ENCODE data around the gene OR52W1. TPM values are rescaled to one million over a fixed set of nuclear protein-coding genes. Genes with fewer than 3 reads are reported as not detected.

Gene OR52W1
- total RNA-seq, 1 donor from 2014 or later = not detected

GRCh38 chr11:6175440-6175839 is 23.6 kb upstream of the OR52W1 start:
- H3K27ac Mint-ChIP-seq (ENCODE audit: unreplicated experiment) = no peak overlapping the region
- H3K4me1 Mint-ChIP-seq (ENCODE audit: low read depth) = no peaks in the 10 kb centered on the region
- peaks cover 17% of the 10 kb centered on the region for H3K27me3 Mint-ChIP-seq (ENCODE audit: low read depth)
- peaks cover under 1% of the 10 kb centered on the region for H3K36me3 Mint-ChIP-seq (ENCODE audit: low read depth)
- no peak for TF ChIP-seq CTCF (IDR thresholded peaks at IDR 0.05)
- no peaks in the 10 kb centered on the region for H3K9me3 Mint-ChIP-seq (ENCODE audit: low read depth)
- DNase-seq (ENCODE audit: low spot score) = no peak
- no peak overlapping the region for H3K4me3 Mint-ChIP-seq (ENCODE audit: unreplicated experiment)

- Mint-ChIP-seq H3K4me3 (ENCODE audit: unreplicated experiment) (no peak overlapping the region), H3K36me3 (ENCODE audit: low read depth) (no peaks in the 10 kb centered on the region), H3K27ac (ENCODE audit: unreplicated experiment) (no peak overlapping the region), H3K27me3 (ENCODE audit: low read depth) (peaks cover 2% of the 10 kb centered on the region), H3K4me1 (ENCODE audit: low read depth) (no peaks in the 10 kb centered on the region), H3K9me3 (ENCODE audit: low read depth) (peaks cover 1% of the 10 kb centered on the region)
- DNase-seq (ENCODE audit: low spot score) = no peak
- TF ChIP-seq CTCF (IDR thresholded peaks at IDR 0.05) = no peak
Measured at GRCh38 chr11:6191742-6192141, 7.3 kb upstream of the OR52W1 start.

- no peak for DNase-seq (ENCODE audit: low spot score)
- H3K27ac Mint-ChIP-seq (ENCODE audit: unreplicated experiment) = no peak overlapping the region
- H3K4me1 Mint-ChIP-seq (ENCODE audit: low read depth) = no peaks in the 10 kb centered on the region
- no peaks in the 10 kb centered on the region for H3K36me3 Mint-ChIP-seq (ENCODE audit: low read depth)
- no peaks in the 10 kb centered on the region for H3K9me3 Mint-ChIP-seq (ENCODE audit: low read depth)
- H3K27me3 Mint-ChIP-seq (ENCODE audit: low read depth) = peaks cover 2% of the 10 kb centered on the region
- no peak for TF ChIP-seq CTCF (IDR thresholded peaks at IDR 0.05)
- H3K4me3 Mint-ChIP-seq (ENCODE audit: unreplicated experiment) = no peak overlapping the region
Measured at GRCh38 chr11:6194065-6194581, 4.9 kb upstream of the OR52W1 start.

GRCh38 chr11:6196396-6196795 is 2.6 kb upstream of the OR52W1 start:
- TF ChIP-seq CTCF (IDR thresholded peaks at IDR 0.05) = no peak
- Mint-ChIP-seq H3K27ac (ENCODE audit: unreplicated experiment) (no peak overlapping the region), H3K9me3 (ENCODE audit: low read depth) (no peaks in the 10 kb centered on the region), H3K36me3 (ENCODE audit: low read depth) (no peaks in the 10 kb centered on the region), H3K4me3 (ENCODE audit: unreplicated experiment) (no peak overlapping the region), H3K27me3 (ENCODE audit: low read depth) (peaks cover 2% of the 10 kb centered on the region), H3K4me1 (ENCODE audit: low read depth) (no peaks in the 10 kb centered on the region)
- no peak for DNase-seq (ENCODE audit: low spot score)

- no peak for TF ChIP-seq CTCF (IDR thresholded peaks at IDR 0.05)
- no peak overlapping the region for H3K4me3 Mint-ChIP-seq (ENCODE audit: unreplicated experiment)
- no peaks in the 10 kb centered on the region for H3K36me3 Mint-ChIP-seq (ENCODE audit: low read depth)
- H3K27ac Mint-ChIP-seq (ENCODE audit: unreplicated experiment) = no peak overlapping the region
- DNase-seq (ENCODE audit: low spot score) = no peak
- no peaks in the 10 kb centered on the region for H3K4me1 Mint-ChIP-seq (ENCODE audit: low read depth)
- peaks cover 2% of the 10 kb centered on the region for H3K27me3 Mint-ChIP-seq (ENCODE audit: low read depth)
- H3K9me3 Mint-ChIP-seq (ENCODE audit: low read depth) = no peaks in the 10 kb centered on the region
Measured at GRCh38 chr11:6197466-6198200, 1.4 kb upstream of the OR52W1 start.

Data from chondrocyte (in vitro differentiated cells).